T-cell (primary cell): ENCODE measurements around the gene FOXP1. TPM values are rescaled to one million over a fixed set of nuclear protein-coding genes. Genes with fewer than 3 reads are reported as not detected.

Source experiments
- ATAC-seq, 4 experiments: fragments of 200-7000 bp in 3 of 4; fragments of 150-1000 bp in 1 of 4; cut with Tn5 transposase; replicated peaks in 1 of 4; 1 replicate in 3 of 4; 2 replicates in 1 of 4; pipeline ENCODE4 v1.10.0; 2021; ENCODE audit warnings: moderate library complexity in 3 of 4, mild to moderate bottlenecking in 2 of 4, moderate number of reproducible peaks in 1 of 4
- CTCF ChIA-PET, 2 donors: fragments of 300-600 bp; sonication (Branson Sonifier 250); formaldehyde crosslinking; loops; one replicate each; lab custom pipeline; 2022; ENCODE audit warnings: antibody characterized with exemption in 2 of 2; lab: Charles Lee
- POLR2A ChIA-PET, 2 donors: fragments of 300-600 bp; sonication (Branson Sonifier 250); formaldehyde crosslinking; loops; one replicate each; lab custom pipeline; 2022; ENCODE audit warnings: antibody characterized with exemption in 2 of 2; lab: Charles Lee
- DNase-seq, 35 experiments: peaks; one replicate each; pipeline versions ENCODE4 v3.0.0 to v3.0.0-alpha.2; 2013 to 2023
- H3K27ac ChIP-seq: one replicate; pipeline ENCODE4 v1.5.1; 2013; ENCODE audit warnings: low read length
- H3K27me3 ChIP-seq, 2 experiments: replicated peaks in 1 of 2; 1 replicate in 1 of 2; 2 replicates in 1 of 2; pipeline versions ENCODE4 v1.6.1 to v1.7.0; 2013; ENCODE audit warnings: low read length in 1 of 2, mixed read lengths in 1 of 2; ENCODE audit not compliant: control insufficient read depth in 2 of 2, insufficient read depth in 2 of 2; ENCODE audit errors: extremely low read depth in 1 of 2
- H3K36me3 ChIP-seq, 2 donors: 1 replicate in 1 of 2; 2 replicates in 1 of 2; pipeline versions ENCODE4 v1.6.1 to v1.7.0; 2013; ENCODE audit warnings: low read length in 1 of 2; ENCODE audit not compliant: control insufficient read depth in 2 of 2, insufficient read depth in 1 of 2; ENCODE audit errors: extremely low read depth in 1 of 2
- H3K4me1 ChIP-seq, 2 experiments: 1 replicate in 1 of 2; 2 replicates in 1 of 2; pipeline versions ENCODE4 v1.6.1 to v1.7.0; 2013; ENCODE audit warnings: low read length in 2 of 2, mixed read lengths in 1 of 2; ENCODE audit not compliant: insufficient read depth in 2 of 2, control insufficient read depth in 1 of 2; ENCODE audit errors: extremely low read depth in 1 of 2
- H3K4me3 ChIP-seq, 2 donors: 1 replicate in 1 of 2; 2 replicates in 1 of 2; pipeline versions ENCODE4 v1.5.1 to v1.7.0; 2013; ENCODE audit warnings: mild to moderate bottlenecking in 2 of 2, low read length in 1 of 2, moderate library complexity in 1 of 2; ENCODE audit not compliant: control insufficient read depth in 1 of 2; ENCODE audit errors: extremely low read depth in 1 of 2
- H3K9me3 ChIP-seq: 2 replicates; pipeline ENCODE4 v1.7.0; 2013
- H3K27ac Mint-ChIP-seq, 2 donors: one replicate each; pipeline ENCODE4 v1.8.0; 2020 to 2021; ENCODE audit warnings: mild to moderate bottlenecking in 2 of 2, mixed read lengths in 2 of 2
- H3K27me3 Mint-ChIP-seq, 2 donors: one replicate each; pipeline ENCODE4 v1.8.0; 2021 to 2022; ENCODE audit warnings: mixed read lengths in 2 of 2
- H3K36me3 Mint-ChIP-seq: one replicate; pipeline ENCODE4 v1.8.0; 2021; ENCODE audit warnings: mixed read lengths
- H3K4me1 Mint-ChIP-seq, 3 donors: one replicate each; pipeline ENCODE4 v1.8.0; 2020 to 2022; ENCODE audit warnings: mixed read lengths in 3 of 3, mild to moderate bottlenecking in 1 of 3
- H3K4me3 Mint-ChIP-seq, 3 donors: one replicate each; pipeline ENCODE4 v1.8.0; 2020 to 2022; ENCODE audit warnings: mild to moderate bottlenecking in 3 of 3, mixed read lengths in 3 of 3, moderate library complexity in 3 of 3
- H3K9me3 Mint-ChIP-seq, 3 donors: one replicate each; pipeline ENCODE4 v1.8.0; 2020 to 2022; ENCODE audit warnings: mixed read lengths in 3 of 3
- WGBS: methylation state at CpG from one replicate; pipeline ENCODE4 v1.1.5; 2013; ENCODE audit warnings: missing lambda C conversion rate; ENCODE audit not compliant: insufficient coverage; 5-methylcytosine and 5-hydroxymethylcytosine counted together
- total RNA-seq, 35 experiments: library from RNA in 6 of 35; stranded (reverse) in 6 of 35; fragments of 120-200 nt in 1 of 35; gene quantifications; one replicate each; pipeline versions ENCODE4 v1.2.1 to v1.2.4 and lab custom pipeline; 2013 to 2026

The FOXP1 gene
- total RNA-seq, 5 donors from 2014 or later (not counting 1 experiment from before 2014, with no cell fraction given) = 258 to 586 (median 290) TPM

GRCh38 chr3:70984776-70985482, 598.6 kb downstream of the FOXP1 start:
- DNase-seq (no peak), ATAC-seq (no peak)
- Mint-ChIP-seq H3K27me3 (no peaks in the 10 kb centered on the region), H3K4me3 (no peak overlapping the region), H3K36me3 (peaks cover 74% of the 10 kb centered on the region), H3K4me1 (peaks cover 79 to 81% (median 81%) of the 10 kb centered on the region in 3 donors), H3K9me3 (no peaks in the 10 kb centered on the region), H3K27ac (peak overlapping the region; percentile 50 to 57)
- H3K27ac ChIP-seq = no peak overlapping the region
- H3K9me3 ChIP-seq = no peaks in the 10 kb centered on the region
- H3K27me3 ChIP-seq = no peaks in the 10 kb centered on the region
- WGBS = 93% methylated on average over 3 of the region's 8 CpGs
- no peak overlapping the region for H3K4me3 ChIP-seq
- peaks cover 0 to 55% of the 10 kb centered on the region in 2 donors for H3K36me3 ChIP-seq
- peaks cover 15 to 22% of the 10 kb centered on the region in 2 experiments for H3K4me1 ChIP-seq
- POLR2A ChIA-PET = no interaction called here
- CTCF ChIA-PET = no interaction called here

GRCh38 chr3:70982700-70983140, 600.8 kb downstream of the FOXP1 start:
- H3K27me3 Mint-ChIP-seq = no peaks in the 10 kb centered on the region
- ChIA-PET CTCF (no interaction called here), POLR2A (interaction anchor here in 1 of 2 donors (0.6 kb wide), 1 partner anchor 148 kb away, joined by 3 read pairs; no protein-coding TSS in a partner anchor)
- H3K27me3 ChIP-seq = no peaks in the 10 kb centered on the region
- no peak overlapping the region for H3K4me3 ChIP-seq
- H3K9me3 ChIP-seq = no peaks in the 10 kb centered on the region
- peak in 1 of 4 experiments; percentile 28 for ATAC-seq
- peak in 6 of 35 experiments; percentile 3 to 48 (median 12) for DNase-seq
- WGBS = 86% methylated on average over 2 of the region's 6 CpGs
- H3K4me3 Mint-ChIP-seq = no peak overlapping the region
- no peaks in the 10 kb centered on the region for H3K9me3 Mint-ChIP-seq
- H3K4me1 Mint-ChIP-seq = peaks cover 71% of the 10 kb centered on the region in 3 donors
- H3K27ac Mint-ChIP-seq = peak overlapping the region; percentile 87 to 89
- peaks cover 15 to 17% of the 10 kb centered on the region in 2 experiments for H3K4me1 ChIP-seq
- H3K36me3 Mint-ChIP-seq = peaks cover 76% of the 10 kb centered on the region
- H3K27ac ChIP-seq = peak overlapping the region; percentile 43
- peaks cover 4 to 63% of the 10 kb centered on the region in 2 donors for H3K36me3 ChIP-seq

- DNase-seq = no peak
- Histone ChIP-seq H3K27ac (peak overlapping the region; percentile 43), H3K27me3 (no peaks in the 10 kb centered on the region), H3K36me3 (peaks cover 8 to 63% of the 10 kb centered on the region in 2 donors), H3K9me3 (no peaks in the 10 kb centered on the region), H3K4me1 (peaks cover 15 to 17% of the 10 kb centered on the region in 2 experiments), H3K4me3 (no peak overlapping the region)
- H3K4me3 Mint-ChIP-seq = no peak overlapping the region
- peak overlapping the region; percentile 85 to 87 for H3K27ac Mint-ChIP-seq
- H3K9me3 Mint-ChIP-seq = no peaks in the 10 kb centered on the region
- H3K4me1 Mint-ChIP-seq = peaks cover 67 to 71% (median 67%) of the 10 kb centered on the region in 3 donors
- ChIA-PET CTCF (no interaction called here), POLR2A (no interaction called here)
- no CpG with 5 or more reads among the region's 1 CpG for WGBS
- H3K27me3 Mint-ChIP-seq = no peaks in the 10 kb centered on the region
- no peak for ATAC-seq
- peaks cover 75% of the 10 kb centered on the region for H3K36me3 Mint-ChIP-seq
Observed at GRCh38 chr3:70982284-70982683, 601.2 kb downstream of the FOXP1 start.

DNA sequence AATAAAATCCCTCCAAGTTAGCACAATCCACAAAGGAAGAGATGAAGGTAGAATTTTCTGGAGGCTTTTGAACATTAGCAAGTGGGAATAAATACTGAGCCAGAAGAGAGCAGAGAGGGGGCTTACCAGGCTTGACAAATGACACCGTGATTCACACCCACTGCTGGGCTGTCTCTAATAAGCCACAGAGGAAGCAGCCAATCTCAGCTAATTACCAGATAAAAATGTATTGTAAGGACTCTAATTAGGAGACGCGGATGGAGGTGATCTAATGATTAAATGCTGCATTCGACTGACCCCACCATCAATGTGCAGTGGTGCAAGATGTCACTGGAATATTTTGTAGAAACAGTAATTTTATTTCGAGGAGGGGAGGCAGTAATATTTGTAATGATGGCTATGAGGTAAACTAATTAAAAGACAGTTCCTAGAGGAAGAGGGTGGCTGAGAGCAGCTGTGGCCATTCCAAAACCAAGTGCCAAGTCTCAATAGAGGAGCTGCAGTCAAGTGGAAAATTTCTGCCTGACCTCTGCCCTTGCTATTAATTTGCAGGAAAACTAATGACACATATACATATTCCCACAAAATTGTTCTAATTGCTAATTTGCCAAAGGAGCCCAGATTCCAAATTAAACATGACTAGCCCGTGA, 602.2 kb downstream of the FOXP1 start:
- Histone ChIP-seq H3K36me3 (peaks cover 8 to 62% of the 10 kb centered on the region in 2 donors), H3K4me1 (peaks cover 15 to 17% of the 10 kb centered on the region in 2 experiments), H3K4me3 (no peak overlapping the region), H3K9me3 (no peaks in the 10 kb centered on the region), H3K27me3 (no peaks in the 10 kb centered on the region), H3K27ac (peak overlapping the region; percentile 37)
- Mint-ChIP-seq H3K27ac (peak overlapping the region; percentile 85 to 87), H3K36me3 (peaks cover 73% of the 10 kb centered on the region), H3K27me3 (no peaks in the 10 kb centered on the region), H3K4me3 (peak overlapping the region in 2 of 3 donors; percentile 8 to 33), H3K9me3 (no peaks in the 10 kb centered on the region), H3K4me1 (peaks cover 66 to 67% (median 67%) of the 10 kb centered on the region in 3 donors)
- 100% methylated on average over 1 of the region's 6 CpGs for WGBS
- POLR2A ChIA-PET = interaction anchor here (0.6 to 1.0 kb wide), 6 partner anchors 34 to 781 kb away, joined by 3 to 16 read pairs (median 7); no protein-coding TSS in a partner anchor
- ATAC-seq (no peak), DNase-seq (no peak)
- CTCF ChIA-PET = interaction anchor here (0.5 to 0.7 kb wide), 5 partner anchors 28 to 451 kb away, joined by 4 to 12 read pairs (median 8); no protein-coding TSS in a partner anchor

GRCh38 chr3:70980646-70981170, 602.8 kb downstream of the FOXP1 start:
- Histone ChIP-seq H3K4me3 (no peak overlapping the region), H3K27ac (peak overlapping the region; percentile 37), H3K36me3 (peaks cover 8 to 64% of the 10 kb centered on the region in 2 donors), H3K27me3 (no peaks in the 10 kb centered on the region), H3K4me1 (peaks cover 15 to 17% of the 10 kb centered on the region in 2 experiments), H3K9me3 (no peaks in the 10 kb centered on the region)
- Mint-ChIP-seq H3K27me3 (no peaks in the 10 kb centered on the region), H3K4me3 (peak overlapping the region in 2 of 3 donors; percentile 8 to 33), H3K36me3 (peaks cover 73% of the 10 kb centered on the region), H3K4me1 (peaks cover 59 to 64% (median 64%) of the 10 kb centered on the region in 3 donors), H3K27ac (peak overlapping the region; percentile 85 to 87), H3K9me3 (no peaks in the 10 kb centered on the region)
- peak in 12 of 35 experiments; percentile 2 to 58 (median 15) for DNase-seq
- peak in 3 of 4 experiments; percentile 40 to 84 (median 58) for ATAC-seq
- ChIA-PET CTCF (interaction anchor here (0.7 kb wide), 4 partner anchors 28 to 360 kb away, joined by 4 to 12 read pairs (median 7); no protein-coding TSS in a partner anchor), POLR2A (interaction anchor here (0.6 to 1.0 kb wide), 6 partner anchors 33 to 782 kb away, joined by 3 to 16 read pairs (median 7); no protein-coding TSS in a partner anchor)
- 33% methylated on average over 6 of the region's 8 CpGs for WGBS
